Adrenal gland (tissue), 5 donors: Measurements from ENCODE around the gene KLHL29.

Experiments
- CTCF ChIP-seq, 6 experiments: fragments of 450-650 bp in 4 of 6; fragments of 200-600 bp in 2 of 6; sonication (generic) in 1 of 6; IDR thresholded peaks; 1 replicate in 5 of 6; 2 replicates in 1 of 6; pipeline versions ENCODE4 v1.5.1 to v1.8.0; 2016 to 2021; ENCODE audit warnings: antibody characterized with exemption in 6 of 6, mild to moderate bottlenecking in 2 of 6, moderate library complexity in 1 of 6
- POLR2A ChIP-seq, 2 donors: fragments of 450-650 bp; IDR thresholded peaks; one replicate each; pipeline ENCODE4 v1.6.1; 2017; ENCODE audit warnings: antibody characterized with exemption in 2 of 2, mild to moderate bottlenecking in 2 of 2, moderate library complexity in 1 of 2
- donor health status: DM: no; HTN: no; CAD: no.

GRCh38 chr2:23606196-23606595 is 221.2 kb downstream of the KLHL29 start:
- TF ChIP-seq POLR2A (IDR thresholded peaks at IDR 0.05) = no peak
- no peak for TF ChIP-seq CTCF (IDR thresholded peaks at IDR 0.05)
